Fibroblast of skin of right quadriceps (primary cell): ENCODE data around the gene SLC20A1.
A peak's percentile ranks its signal among the peaks of the same experiment; 100 is the strongest.
"Not testable (repeated sequence)": the region's sequence is repeated elsewhere in the genome, so short reads cannot be mapped to it uniquely, and the experiment has no call there.

Experiments used
- DNase-seq: peaks from one replicate; pipeline ENCODE4 v3.0.0-alpha.2; 2013

Gene SLC20A1

GRCh38 chr2:112646791-112647689, 1.3 kb downstream of the SLC20A1 start:
- no peak for DNase-seq

GRCh38 chr2:112648081-112648480, 2.3 kb downstream of the SLC20A1 start:
- DNase-seq: no peak

GRCh38 chr2:112656679-112657078, 10.9 kb downstream of the SLC20A1 start:
- DNase-seq: no peak

GRCh38 chr2:112658301-112658700, 12.6 kb downstream of the SLC20A1 start:
- no peak for DNase-seq

- no peak for DNase-seq
Measured at GRCh38 chr2:112658839-112659667, 13.3 kb downstream of the SLC20A1 start.

- no peak for DNase-seq
Measured at GRCh38 chr2:112660138-112660537, 14.4 kb downstream of the SLC20A1 start.

- no peak for DNase-seq
Measured at GRCh38 chr2:112661656-112662305, 16.0 kb downstream of the SLC20A1 start.

GRCh38 chr2:112662704-112663103, 17.0 kb downstream of the SLC20A1 start:
- no peak for DNase-seq

- DNase-seq: no peak
Measured at GRCh38 chr2:112664689-112665088, 18.9 kb downstream of the SLC20A1 start.

GRCh38 chr2:112665113-112665780, 19.5 kb downstream of the SLC20A1 start:
- DNase-seq: no peak

GRCh38 chr2:112666761-112667122, 21.0 kb downstream of the SLC20A1 start:
- no peak for DNase-seq

- not testable (repeated sequence) for DNase-seq
Measured at GRCh38 chr2:112667540-112667939, 21.8 kb downstream of the SLC20A1 start.

GRCh38 chr2:112669667-112670066, 23.9 kb downstream of the SLC20A1 start:
- no peak for DNase-seq

GRCh38 chr2:112670252-112671022, 24.7 kb downstream of the SLC20A1 start:
- no peak for DNase-seq

- no peak for DNase-seq
Measured at GRCh38 chr2:112671801-112672200, 26.1 kb downstream of the SLC20A1 start.

GRCh38 chr2:112673008-112673407, 27.3 kb downstream of the SLC20A1 start:
- DNase-seq: no peak

GRCh38 chr2:112674229-112674628, 28.5 kb downstream of the SLC20A1 start:
- DNase-seq: no peak

GRCh38 chr2:112679484-112679883, 33.7 kb downstream of the SLC20A1 start:
- peak; percentile 8 for DNase-seq

- no peak for DNase-seq
Measured at GRCh38 chr2:112680666-112681101, 34.9 kb downstream of the SLC20A1 start.

GRCh38 chr2:112682101-112682500, 36.4 kb downstream of the SLC20A1 start:
- no peak for DNase-seq

GRCh38 chr2:112683550-112684414, 38.0 kb downstream of the SLC20A1 start:
- no peak for DNase-seq
